K562 (cell line): Measurements from ENCODE around the gene SLC35G6. TPM values are rescaled to one million over a fixed set of nuclear protein-coding genes. Genes with fewer than 3 reads are reported as not detected.
A peak's percentile ranks its signal among the peaks of the same experiment; 100 is the strongest.

Experiments
- ERF ChIP-seq: fragments of 450-650 bp; formaldehyde crosslinking; IDR thresholded peaks from 2 replicates; pipeline ENCODE4 v1.4.0; 2020; ENCODE audit warnings: mild to moderate bottlenecking, mixed read lengths
- PHTF2 ChIP-seq: fragments of 250-450 bp; sonication (Bioruptor Pico); IDR thresholded peaks from 2 replicates; pipeline ENCODE4 v1.5.0; 2021; ENCODE audit warnings: mild to moderate bottlenecking
- RBM14 ChIP-seq: fragments of 200-400 bp; formaldehyde crosslinking; IDR thresholded peaks from 2 replicates; pipeline ENCODE4 v1.6.1; 2018; ENCODE audit warnings: low read depth, mild to moderate bottlenecking, low read length, moderate library complexity, borderline replicate concordance; ENCODE audit not compliant: insufficient read depth
- ZFP36 ChIP-seq: fragments of 150-350 bp; IDR thresholded peaks from 2 replicates; pipeline ENCODE4 v1.6.1; 2018; ENCODE audit warnings: low read length, low read depth; ENCODE audit not compliant: partially characterized antibody
- ZNF23 ChIP-seq: fragments of 250-450 bp; sonication (Bioruptor Pico); IDR thresholded peaks from 2 replicates; pipeline ENCODE4 v1.4.0; 2020; ENCODE audit warnings: mild to moderate bottlenecking
- polyA plus RNA-seq, 8 experiments: library from polyadenylated mRNA; depleted of rRNA in 4 of 8; stranded (reverse) in 5 of 8; unstranded in 3 of 8; fragments of >200 nt; fragmentation: Nextera tagmentation in 2 of 8; fragmentation: Illumina TruSeq in 1 of 8; extraction: Ambion mirVana in 2 of 8; extraction: Trizol in 1 of 8; gene quantifications; 2 replicates each; pipeline versions ENCODE4 v1.2.1 to v1.2.3, GENCODE V29; 2011 to 2014; ENCODE audit warnings: inconsistent platforms in 1 of 8, missing spikeins in 1 of 8
- total RNA-seq, 7 experiments: library from RNA; depleted of rRNA in 6 of 7; stranded (reverse); fragments of >200 nt in 6 of 7; fragmentation: Illumina TruSeq in 2 of 7; extraction: Trizol in 2 of 7; gene quantifications; 2 replicates each; pipeline versions ENCODE4 v1.2.1 to v1.2.3, GENCODE V29; 2011 to 2021; ENCODE audit warnings: low replicate concordance in 1 of 7
- TF ChIP-seq, protein P1 (sequence below), 2 experiments: fragments of 450-650 bp; formaldehyde crosslinking in 1 of 2; IDR thresholded peaks; 2 replicates each; pipeline versions ENCODE4 v1.4.0 to v1.6.1; 2014 to 2020; ENCODE audit warnings: mild to moderate bottlenecking in 2 of 2, borderline replicate concordance in 1 of 2, low read depth in 1 of 2
- TF ChIP-seq, protein P2 (sequence below): fragments of 250-450 bp; sonication (Bioruptor Pico); IDR thresholded peaks from 2 replicates; pipeline ENCODE4 v1.8.0; 2022; ENCODE audit warnings: inconsistent platforms, mild to moderate bottlenecking, moderate library complexity, borderline replicate concordance
- TF ChIP-seq, protein P3 (sequence below): sonication (generic); formaldehyde crosslinking; IDR thresholded peaks from 2 replicates; pipeline ENCODE4 v1.5.0; 2020; ENCODE audit warnings: missing genetic modification reagents
- TF ChIP-seq, protein P4 (sequence below): fragments of 450-650 bp; IDR thresholded peaks from 2 replicates; pipeline ENCODE4 v1.6.1; 2016
- TF ChIP-seq, protein P5 (sequence below): fragments of 250-450 bp; sonication (Bioruptor Pico); IDR thresholded peaks from 2 replicates; pipeline ENCODE4 v1.4.0; 2020; ENCODE audit warnings: mild to moderate bottlenecking, moderate library complexity, borderline replicate concordance

The SLC35G6 gene
- total and polyA plus RNA-seq, 9 of the 15 experiments (the other 6 are each of a cell fraction or from before 2014, with no cell fraction given), result not detected

DNA sequence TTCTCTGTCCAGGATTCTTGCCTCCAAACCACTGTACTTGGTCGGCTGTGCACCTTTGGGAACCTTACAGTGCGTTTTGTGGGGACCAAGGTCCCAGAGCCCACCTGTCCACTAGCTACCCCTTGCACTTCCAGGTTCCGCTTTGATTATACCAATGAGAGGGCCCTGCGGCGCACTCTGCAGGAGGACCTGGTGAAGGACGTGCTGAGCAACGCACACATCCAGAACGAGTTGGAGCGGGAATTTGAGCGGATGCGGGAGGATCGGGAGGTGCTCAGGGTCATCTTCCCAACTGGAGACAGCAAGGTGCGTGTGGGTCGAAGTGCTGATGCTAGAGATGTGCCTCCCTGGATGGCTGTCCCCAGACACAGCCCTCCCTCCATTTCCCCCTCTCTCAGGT, 21.7 kb downstream of the SLC35G6 start (continued):
- TF ChIP-seq, protein P1, sequence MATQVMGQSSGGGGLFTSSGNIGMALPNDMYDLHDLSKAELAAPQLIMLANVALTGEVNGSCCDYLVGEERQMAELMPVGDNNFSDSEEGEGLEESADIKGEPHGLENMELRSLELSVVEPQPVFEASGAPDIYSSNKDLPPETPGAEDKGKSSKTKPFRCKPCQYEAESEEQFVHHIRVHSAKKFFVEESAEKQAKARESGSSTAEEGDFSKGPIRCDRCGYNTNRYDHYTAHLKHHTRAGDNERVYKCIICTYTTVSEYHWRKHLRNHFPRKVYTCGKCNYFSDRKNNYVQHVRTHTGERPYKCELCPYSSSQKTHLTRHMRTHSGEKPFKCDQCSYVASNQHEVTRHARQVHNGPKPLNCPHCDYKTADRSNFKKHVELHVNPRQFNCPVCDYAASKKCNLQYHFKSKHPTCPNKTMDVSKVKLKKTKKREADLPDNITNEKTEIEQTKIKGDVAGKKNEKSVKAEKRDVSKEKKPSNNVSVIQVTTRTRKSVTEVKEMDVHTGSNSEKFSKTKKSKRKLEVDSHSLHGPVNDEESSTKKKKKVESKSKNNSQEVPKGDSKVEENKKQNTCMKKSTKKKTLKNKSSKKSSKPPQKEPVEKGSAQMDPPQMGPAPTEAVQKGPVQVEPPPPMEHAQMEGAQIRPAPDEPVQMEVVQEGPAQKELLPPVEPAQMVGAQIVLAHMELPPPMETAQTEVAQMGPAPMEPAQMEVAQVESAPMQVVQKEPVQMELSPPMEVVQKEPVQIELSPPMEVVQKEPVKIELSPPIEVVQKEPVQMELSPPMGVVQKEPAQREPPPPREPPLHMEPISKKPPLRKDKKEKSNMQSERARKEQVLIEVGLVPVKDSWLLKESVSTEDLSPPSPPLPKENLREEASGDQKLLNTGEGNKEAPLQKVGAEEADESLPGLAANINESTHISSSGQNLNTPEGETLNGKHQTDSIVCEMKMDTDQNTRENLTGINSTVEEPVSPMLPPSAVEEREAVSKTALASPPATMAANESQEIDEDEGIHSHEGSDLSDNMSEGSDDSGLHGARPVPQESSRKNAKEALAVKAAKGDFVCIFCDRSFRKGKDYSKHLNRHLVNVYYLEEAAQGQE (IDR thresholded peaks at IDR 0.05; ENCODE audit: borderline replicate concordance), result peak; percentile 22; the same call in 1 of the 2 replicates
- TF ChIP-seq, protein P1 (CRISPR knock-in tag; IDR thresholded peaks at IDR 0.05; ENCODE audit: low read depth), result no peak
- TF ChIP-seq ZFP36 (no peak), PHTF2 (CRISPR knock-in tag) (no peak), ZNF23 (CRISPR knock-in tag) (no peak), RBM14 (no peak), ERF (CRISPR knock-in tag) (no peak)
- TF ChIP-seq, protein P2, sequence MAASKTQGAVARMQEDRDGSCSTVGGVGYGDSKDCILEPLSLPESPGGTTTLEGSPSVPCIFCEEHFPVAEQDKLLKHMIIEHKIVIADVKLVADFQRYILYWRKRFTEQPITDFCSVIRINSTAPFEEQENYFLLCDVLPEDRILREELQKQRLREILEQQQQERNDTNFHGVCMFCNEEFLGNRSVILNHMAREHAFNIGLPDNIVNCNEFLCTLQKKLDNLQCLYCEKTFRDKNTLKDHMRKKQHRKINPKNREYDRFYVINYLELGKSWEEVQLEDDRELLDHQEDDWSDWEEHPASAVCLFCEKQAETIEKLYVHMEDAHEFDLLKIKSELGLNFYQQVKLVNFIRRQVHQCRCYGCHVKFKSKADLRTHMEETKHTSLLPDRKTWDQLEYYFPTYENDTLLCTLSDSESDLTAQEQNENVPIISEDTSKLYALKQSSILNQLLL (CRISPR knock-in tag), result no peak
- TF ChIP-seq, protein P3, sequence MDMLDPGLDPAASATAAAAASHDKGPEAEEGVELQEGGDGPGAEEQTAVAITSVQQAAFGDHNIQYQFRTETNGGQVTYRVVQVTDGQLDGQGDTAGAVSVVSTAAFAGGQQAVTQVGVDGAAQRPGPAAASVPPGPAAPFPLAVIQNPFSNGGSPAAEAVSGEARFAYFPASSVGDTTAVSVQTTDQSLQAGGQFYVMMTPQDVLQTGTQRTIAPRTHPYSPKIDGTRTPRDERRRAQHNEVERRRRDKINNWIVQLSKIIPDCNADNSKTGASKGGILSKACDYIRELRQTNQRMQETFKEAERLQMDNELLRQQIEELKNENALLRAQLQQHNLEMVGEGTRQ, result no peak
- TF ChIP-seq, protein P4, sequence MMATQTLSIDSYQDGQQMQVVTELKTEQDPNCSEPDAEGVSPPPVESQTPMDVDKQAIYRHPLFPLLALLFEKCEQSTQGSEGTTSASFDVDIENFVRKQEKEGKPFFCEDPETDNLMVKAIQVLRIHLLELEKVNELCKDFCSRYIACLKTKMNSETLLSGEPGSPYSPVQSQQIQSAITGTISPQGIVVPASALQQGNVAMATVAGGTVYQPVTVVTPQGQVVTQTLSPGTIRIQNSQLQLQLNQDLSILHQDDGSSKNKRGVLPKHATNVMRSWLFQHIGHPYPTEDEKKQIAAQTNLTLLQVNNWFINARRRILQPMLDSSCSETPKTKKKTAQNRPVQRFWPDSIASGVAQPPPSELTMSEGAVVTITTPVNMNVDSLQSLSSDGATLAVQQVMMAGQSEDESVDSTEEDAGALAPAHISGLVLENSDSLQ, result no peak
- TF ChIP-seq, protein P5, sequence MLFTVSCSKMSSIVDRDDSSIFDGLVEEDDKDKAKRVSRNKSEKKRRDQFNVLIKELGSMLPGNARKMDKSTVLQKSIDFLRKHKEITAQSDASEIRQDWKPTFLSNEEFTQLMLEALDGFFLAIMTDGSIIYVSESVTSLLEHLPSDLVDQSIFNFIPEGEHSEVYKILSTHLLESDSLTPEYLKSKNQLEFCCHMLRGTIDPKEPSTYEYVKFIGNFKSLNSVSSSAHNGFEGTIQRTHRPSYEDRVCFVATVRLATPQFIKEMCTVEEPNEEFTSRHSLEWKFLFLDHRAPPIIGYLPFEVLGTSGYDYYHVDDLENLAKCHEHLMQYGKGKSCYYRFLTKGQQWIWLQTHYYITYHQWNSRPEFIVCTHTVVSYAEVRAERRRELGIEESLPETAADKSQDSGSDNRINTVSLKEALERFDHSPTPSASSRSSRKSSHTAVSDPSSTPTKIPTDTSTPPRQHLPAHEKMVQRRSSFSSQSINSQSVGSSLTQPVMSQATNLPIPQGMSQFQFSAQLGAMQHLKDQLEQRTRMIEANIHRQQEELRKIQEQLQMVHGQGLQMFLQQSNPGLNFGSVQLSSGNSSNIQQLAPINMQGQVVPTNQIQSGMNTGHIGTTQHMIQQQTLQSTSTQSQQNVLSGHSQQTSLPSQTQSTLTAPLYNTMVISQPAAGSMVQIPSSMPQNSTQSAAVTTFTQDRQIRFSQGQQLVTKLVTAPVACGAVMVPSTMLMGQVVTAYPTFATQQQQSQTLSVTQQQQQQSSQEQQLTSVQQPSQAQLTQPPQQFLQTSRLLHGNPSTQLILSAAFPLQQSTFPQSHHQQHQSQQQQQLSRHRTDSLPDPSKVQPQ (CRISPR knock-in tag), result no peak
